HepG2 (cell line): ENCODE results near the gene SELENOM. TPM values are rescaled to one million over a fixed set of nuclear protein-coding genes. Genes with fewer than 3 reads are reported as not detected.

Experiments used
- ARNT2 ChIP-seq: sonication (generic); formaldehyde crosslinking; IDR thresholded peaks from 2 replicates; pipeline ENCODE4 v1.8.0; 2022; ENCODE audit warnings: mild to moderate bottlenecking, low read depth, missing genetic modification reagents, moderate library complexity
- HNRNPK ChIP-seq: fragments of 200-400 bp; formaldehyde crosslinking; IDR thresholded peaks from 2 replicates; pipeline ENCODE4 v1.6.1; 2018; ENCODE audit warnings: low read length, low read depth, moderate library complexity, mild to moderate bottlenecking; ENCODE audit not compliant: poor library complexity, severe bottlenecking
- KAT8 ChIP-seq: IDR thresholded peaks from 2 replicates; pipeline ENCODE4 v1.6.1; 2016; ENCODE audit warnings: missing genetic modification reagents, missing compliant biosample characterization
- MIER2 ChIP-seq: IDR thresholded peaks from 2 replicates; pipeline ENCODE4 v1.6.1; 2016; ENCODE audit warnings: missing biosample characterization, missing genetic modification reagents
- RARG ChIP-seq: sonication (generic); formaldehyde crosslinking; IDR thresholded peaks from 2 replicates; pipeline ENCODE4 v1.4.0; 2020; ENCODE audit warnings: low read depth, mild to moderate bottlenecking, missing genetic modification reagents
- polyA plus RNA-seq, 8 experiments: library from polyadenylated mRNA; depleted of rRNA in 3 of 8; stranded (reverse) in 7 of 8; unstranded in 1 of 8; fragments of >200 nt; fragmentation: Illumina TruSeq in 4 of 8; extraction: Trizol in 4 of 8; gene quantifications; 2 replicates each; pipeline versions ENCODE4 v1.2.1 to v1.2.3, GENCODE V29; 2011 to 2016; ENCODE audit warnings: low read depth in 4 of 8, missing spikeins in 1 of 8, mixed read lengths in 1 of 8; ENCODE audit not compliant: insufficient read depth in 1 of 8
- total RNA-seq, 5 experiments: library from RNA; depleted of rRNA; stranded (reverse); fragments of >200 nt; fragmentation: Illumina TruSeq; extraction: Trizol; gene quantifications; 2 replicates each; pipeline ENCODE4 v1.2.3, GENCODE V29; 2016; ENCODE audit warnings: low read depth in 1 of 5
- TF ChIP-seq, protein P1 (sequence below): sonication (generic); formaldehyde crosslinking; IDR thresholded peaks from one replicate; pipeline ENCODE4 v1.5.1; 2020; ENCODE audit warnings: mild to moderate bottlenecking, missing genetic modification reagents; ENCODE audit errors: not compliant biosample characterization
- TF ChIP-seq, protein P2 (sequence below): sonication (generic); formaldehyde crosslinking; IDR thresholded peaks from 2 replicates; pipeline ENCODE4 v1.5.0; 2020; ENCODE audit warnings: missing genetic modification reagents
- TF ChIP-seq, protein P3 (sequence below), 2 experiments: fragments of 450-650 bp in 1 of 2; sonication (generic) in 1 of 2; formaldehyde crosslinking in 1 of 2; IDR thresholded peaks; 2 replicates each; pipeline versions ENCODE4 v1.6.1 to v1.8.0; 2016 to 2022; ENCODE audit warnings: antibody characterized with exemption in 1 of 2, mild to moderate bottlenecking in 1 of 2, missing genetic modification reagents in 1 of 2

The SELENOM gene
- total and polyA plus RNA-seq, 2 of the 13 experiments (the other 11 are each of a cell fraction or from before 2014, with no cell fraction given) = 4.1 to 4.3 TPM

DNA sequence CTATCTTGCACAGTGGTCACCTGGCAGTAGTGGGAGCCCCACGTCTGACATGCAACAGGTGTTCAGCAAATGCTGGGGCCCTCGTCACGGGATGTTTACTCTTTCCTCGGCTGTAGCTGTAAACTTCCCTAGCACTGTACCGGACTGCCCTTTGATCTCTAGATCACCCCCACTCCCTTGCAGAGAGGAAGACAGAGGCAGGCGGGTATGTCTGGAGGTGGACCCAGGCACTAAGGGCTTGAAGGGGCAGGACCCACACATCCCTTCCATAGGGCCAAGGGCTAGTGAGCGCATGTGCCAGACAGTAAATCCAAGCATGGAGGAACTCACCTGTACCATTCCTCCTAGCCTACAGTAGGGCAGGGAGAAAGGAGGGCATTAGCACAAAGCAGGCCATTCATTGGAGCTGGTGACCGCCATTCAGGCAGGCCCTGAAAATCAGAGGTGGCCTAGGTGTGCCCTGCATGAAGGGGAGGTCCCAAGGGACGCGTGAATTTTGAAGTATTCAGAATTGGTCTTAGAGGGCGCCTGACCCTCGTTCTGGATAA lies 28.2 kb downstream of the SELENOM start (continued):
- TF ChIP-seq, protein P1, sequence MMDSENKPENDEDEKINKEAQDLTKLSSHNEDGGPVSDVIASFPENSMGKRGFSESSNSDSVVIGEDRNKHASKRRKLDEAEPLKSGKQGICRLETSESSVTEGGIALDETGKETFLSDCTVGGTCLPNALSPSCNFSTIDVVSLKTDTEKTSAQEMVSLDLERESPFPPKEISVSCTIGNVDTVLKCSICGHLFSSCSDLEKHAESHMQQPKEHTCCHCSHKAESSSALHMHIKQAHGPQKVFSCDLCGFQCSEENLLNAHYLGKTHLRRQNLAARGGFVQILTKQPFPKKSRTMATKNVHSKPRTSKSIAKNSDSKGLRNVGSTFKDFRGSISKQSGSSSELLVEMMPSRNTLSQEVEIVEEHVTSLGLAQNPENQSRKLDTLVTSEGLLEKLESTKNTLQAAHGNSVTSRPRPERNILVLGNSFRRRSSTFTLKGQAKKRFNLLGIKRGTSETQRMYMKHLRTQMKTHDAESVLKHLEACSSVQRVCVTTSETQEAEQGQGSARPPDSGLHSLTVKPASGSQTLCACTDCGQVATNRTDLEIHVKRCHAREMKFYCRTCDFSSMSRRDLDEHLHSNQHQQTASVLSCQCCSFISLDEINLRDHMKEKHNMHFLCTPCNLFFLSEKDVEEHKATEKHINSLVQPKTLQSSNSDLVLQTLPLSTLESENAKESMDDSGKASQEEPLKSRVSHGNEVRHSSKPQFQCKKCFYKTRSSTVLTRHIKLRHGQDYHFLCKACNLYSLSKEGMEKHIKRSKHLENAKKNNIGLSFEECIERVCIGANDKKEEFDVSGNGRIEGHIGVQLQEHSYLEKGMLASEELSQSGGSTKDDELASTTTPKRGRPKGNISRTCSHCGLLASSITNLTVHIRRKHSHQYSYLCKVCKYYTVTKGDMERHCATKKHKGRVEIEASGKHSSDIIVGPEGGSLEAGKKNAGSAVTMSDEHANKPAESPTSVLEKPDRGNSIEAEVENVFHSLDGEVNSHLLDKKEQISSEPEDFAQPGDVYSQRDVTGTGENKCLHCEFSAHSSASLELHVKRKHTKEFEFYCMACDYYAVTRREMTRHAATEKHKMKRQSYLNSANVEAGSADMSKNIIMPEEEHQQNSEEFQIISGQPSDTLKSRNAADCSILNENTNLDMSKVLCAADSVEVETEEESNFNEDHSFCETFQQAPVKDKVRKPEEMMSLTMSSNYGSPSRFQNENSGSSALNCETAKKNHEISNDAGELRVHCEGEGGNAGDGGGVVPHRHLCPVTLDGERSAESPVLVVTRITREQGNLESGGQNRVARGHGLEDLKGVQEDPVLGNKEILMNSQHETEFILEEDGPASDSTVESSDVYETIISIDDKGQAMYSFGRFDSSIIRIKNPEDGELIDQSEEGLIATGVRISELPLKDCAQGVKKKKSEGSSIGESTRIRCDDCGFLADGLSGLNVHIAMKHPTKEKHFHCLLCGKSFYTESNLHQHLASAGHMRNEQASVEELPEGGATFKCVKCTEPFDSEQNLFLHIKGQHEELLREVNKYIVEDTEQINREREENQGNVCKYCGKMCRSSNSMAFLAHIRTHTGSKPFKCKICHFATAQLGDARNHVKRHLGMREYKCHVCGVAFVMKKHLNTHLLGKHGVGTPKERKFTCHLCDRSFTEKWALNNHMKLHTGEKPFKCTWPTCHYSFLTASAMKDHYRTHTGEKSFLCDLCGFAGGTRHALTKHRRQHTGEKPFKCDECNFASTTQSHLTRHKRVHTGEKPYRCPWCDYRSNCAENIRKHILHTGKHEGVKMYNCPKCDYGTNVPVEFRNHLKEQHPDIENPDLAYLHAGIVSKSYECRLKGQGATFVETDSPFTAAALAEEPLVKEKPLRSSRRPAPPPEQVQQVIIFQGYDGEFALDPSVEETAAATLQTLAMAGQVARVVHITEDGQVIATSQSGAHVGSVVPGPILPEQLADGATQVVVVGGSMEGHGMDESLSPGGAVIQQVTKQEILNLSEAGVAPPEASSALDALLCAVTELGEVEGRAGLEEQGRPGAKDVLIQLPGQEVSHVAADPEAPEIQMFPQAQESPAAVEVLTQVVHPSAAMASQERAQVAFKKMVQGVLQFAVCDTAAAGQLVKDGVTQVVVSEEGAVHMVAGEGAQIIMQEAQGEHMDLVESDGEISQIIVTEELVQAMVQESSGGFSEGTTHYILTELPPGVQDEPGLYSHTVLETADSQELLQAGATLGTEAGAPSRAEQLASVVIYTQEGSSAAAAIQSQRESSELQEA (CRISPR knock-in tag) = no peak
- TF ChIP-seq ARNT2 (CRISPR knock-in tag) (0 out of 2 replicates have a peak, but pooled peaks have one; percentile 28), KAT8 (CRISPR knock-in tag) (peak; percentile 64; the same call in 1 of the 2 replicates), HNRNPK (no peak), MIER2 (no peak), RARG (CRISPR knock-in tag) (no peak)
- TF ChIP-seq, protein P2, sequence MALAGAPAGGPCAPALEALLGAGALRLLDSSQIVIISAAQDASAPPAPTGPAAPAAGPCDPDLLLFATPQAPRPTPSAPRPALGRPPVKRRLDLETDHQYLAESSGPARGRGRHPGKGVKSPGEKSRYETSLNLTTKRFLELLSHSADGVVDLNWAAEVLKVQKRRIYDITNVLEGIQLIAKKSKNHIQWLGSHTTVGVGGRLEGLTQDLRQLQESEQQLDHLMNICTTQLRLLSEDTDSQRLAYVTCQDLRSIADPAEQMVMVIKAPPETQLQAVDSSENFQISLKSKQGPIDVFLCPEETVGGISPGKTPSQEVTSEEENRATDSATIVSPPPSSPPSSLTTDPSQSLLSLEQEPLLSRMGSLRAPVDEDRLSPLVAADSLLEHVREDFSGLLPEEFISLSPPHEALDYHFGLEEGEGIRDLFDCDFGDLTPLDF (CRISPR knock-in tag) = no peak
- TF ChIP-seq, protein P3, sequence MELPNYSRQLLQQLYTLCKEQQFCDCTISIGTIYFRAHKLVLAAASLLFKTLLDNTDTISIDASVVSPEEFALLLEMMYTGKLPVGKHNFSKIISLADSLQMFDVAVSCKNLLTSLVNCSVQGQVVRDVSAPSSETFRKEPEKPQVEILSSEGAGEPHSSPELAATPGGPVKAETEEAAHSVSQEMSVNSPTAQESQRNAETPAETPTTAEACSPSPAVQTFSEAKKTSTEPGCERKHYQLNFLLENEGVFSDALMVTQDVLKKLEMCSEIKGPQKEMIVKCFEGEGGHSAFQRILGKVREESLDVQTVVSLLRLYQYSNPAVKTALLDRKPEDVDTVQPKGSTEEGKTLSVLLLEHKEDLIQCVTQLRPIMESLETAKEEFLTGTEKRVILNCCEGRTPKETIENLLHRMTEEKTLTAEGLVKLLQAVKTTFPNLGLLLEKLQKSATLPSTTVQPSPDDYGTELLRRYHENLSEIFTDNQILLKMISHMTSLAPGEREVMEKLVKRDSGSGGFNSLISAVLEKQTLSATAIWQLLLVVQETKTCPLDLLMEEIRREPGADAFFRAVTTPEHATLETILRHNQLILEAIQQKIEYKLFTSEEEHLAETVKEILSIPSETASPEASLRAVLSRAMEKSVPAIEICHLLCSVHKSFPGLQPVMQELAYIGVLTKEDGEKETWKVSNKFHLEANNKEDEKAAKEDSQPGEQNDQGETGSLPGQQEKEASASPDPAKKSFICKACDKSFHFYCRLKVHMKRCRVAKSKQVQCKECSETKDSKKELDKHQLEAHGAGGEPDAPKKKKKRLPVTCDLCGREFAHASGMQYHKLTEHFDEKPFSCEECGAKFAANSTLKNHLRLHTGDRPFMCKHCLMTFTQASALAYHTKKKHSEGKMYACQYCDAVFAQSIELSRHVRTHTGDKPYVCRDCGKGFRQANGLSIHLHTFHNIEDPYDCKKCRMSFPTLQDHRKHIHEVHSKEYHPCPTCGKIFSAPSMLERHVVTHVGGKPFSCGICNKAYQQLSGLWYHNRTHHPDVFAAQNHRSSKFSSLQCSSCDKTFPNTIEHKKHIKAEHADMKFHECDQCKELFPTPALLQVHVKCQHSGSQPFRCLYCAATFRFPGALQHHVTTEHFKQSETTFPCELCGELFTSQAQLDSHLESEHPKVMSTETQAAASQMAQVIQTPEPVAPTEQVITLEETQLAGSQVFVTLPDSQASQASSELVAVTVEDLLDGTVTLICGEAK (IDR thresholded peaks at IDR 0.05) = no peak
- TF ChIP-seq, protein P3 (CRISPR knock-in tag; IDR thresholded peaks at IDR 0.05) = no peak; the same call in 1 of the 2 replicates
